Endothelial cell (in vitro differentiated cells): Measurements from ENCODE around the gene CHMP6. TPM values are rescaled to one million over a fixed set of nuclear protein-coding genes. Genes with fewer than 3 reads are reported as not detected.

Source experiments
- DNase-seq: peaks from one replicate; pipeline ENCODE4 v3.0.0; 2021; ENCODE audit warnings: low spot score
- H3K27ac Mint-ChIP-seq: one replicate; pipeline ENCODE4 v1.8.0; 2021; ENCODE audit warnings: mixed read lengths, inconsistent platforms; ENCODE audit not compliant: unreplicated experiment
- H3K27me3 Mint-ChIP-seq: one replicate; pipeline ENCODE4 v1.8.0; 2021; ENCODE audit warnings: mild to moderate bottlenecking, moderate library complexity, mixed read lengths, inconsistent platforms; ENCODE audit not compliant: unreplicated experiment
- H3K36me3 Mint-ChIP-seq: one replicate; pipeline ENCODE4 v1.8.0; 2021; ENCODE audit warnings: mild to moderate bottlenecking, low read depth, mixed read lengths, inconsistent platforms; ENCODE audit not compliant: unreplicated experiment
- H3K4me1 Mint-ChIP-seq: one replicate; pipeline ENCODE4 v1.8.0; 2021; ENCODE audit warnings: mild to moderate bottlenecking, mixed read lengths, inconsistent platforms; ENCODE audit not compliant: unreplicated experiment
- H3K4me3 Mint-ChIP-seq: one replicate; pipeline ENCODE4 v1.8.0; 2021; ENCODE audit warnings: mild to moderate bottlenecking, mixed read lengths, inconsistent platforms; ENCODE audit not compliant: unreplicated experiment
- H3K9me3 Mint-ChIP-seq: one replicate; pipeline ENCODE4 v1.8.0; 2021; ENCODE audit warnings: mixed read lengths, inconsistent platforms; ENCODE audit not compliant: unreplicated experiment
- total RNA-seq: library from RNA; stranded (reverse); fragmentation: NEBNext Ultra II Directional; extraction: Animal tissue kit (Norgen Biotek cat#: 25700); gene quantifications from one replicate; pipeline ENCODE4 v1.2.1, GENCODE V29; 2021; ENCODE audit not compliant: unreplicated experiment
- TF ChIP-seq, protein P1 (sequence below): fragments of 200-600 bp; sonication (generic); IDR thresholded peaks from one replicate; pipeline ENCODE4 v1.5.0; 2021; ENCODE audit warnings: antibody characterized with exemption; ENCODE audit not compliant: unreplicated experiment

CHMP6 gene
- total RNA-seq, 1 donor from 2014 or later, result 34.3 TPM

DNA sequence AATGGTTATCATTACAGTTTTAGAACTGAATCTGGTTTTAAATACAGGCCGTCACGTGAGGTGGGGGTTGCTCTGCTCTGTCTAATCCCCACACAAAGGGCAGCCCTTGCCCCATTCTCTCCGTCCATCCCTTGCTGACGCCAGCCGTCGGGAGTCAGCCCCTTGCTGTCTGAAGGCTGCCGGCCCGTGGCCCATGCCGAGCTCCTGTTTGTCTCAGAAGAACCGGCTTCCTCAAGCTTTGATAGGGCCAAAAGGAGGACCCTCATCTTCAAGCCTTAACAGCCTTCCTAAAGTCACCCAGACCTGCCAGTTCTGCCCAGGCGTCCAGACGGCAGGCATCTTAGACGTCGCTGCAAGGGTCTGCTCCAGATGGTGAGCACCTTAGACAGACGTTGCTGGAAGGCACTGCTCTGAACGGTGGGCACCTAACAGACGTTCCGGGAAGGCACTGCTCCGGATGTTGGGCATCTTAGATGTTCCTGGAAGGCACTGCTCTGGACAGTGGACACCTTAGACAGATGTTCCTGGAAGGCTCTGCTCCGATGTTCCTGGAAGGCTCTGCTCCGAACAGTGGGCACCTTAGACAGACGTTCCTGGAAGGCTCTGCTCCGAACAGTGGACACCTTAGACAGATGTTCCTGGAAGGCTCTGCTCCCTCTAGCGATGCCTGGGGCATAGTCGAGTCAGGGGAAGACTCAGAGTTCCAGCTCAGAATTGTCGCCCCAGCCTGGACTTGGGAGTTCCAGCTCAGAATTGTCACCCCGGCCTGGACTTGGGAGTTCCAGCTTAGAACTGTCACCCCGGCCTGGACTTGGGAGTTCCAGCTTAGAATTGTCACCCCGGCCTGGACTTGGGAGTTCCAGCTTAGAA is 35.1 kb upstream of the CHMP6 start:
- Mint-ChIP-seq H3K9me3 (no peaks in the 10 kb centered on the region), H3K27me3 (peaks cover 5% of the 10 kb centered on the region), H3K4me1 (no peaks in the 10 kb centered on the region), H3K36me3 (peaks cover 12% of the 10 kb centered on the region), H3K27ac (no peak overlapping the region), H3K4me3 (no peak overlapping the region)
- TF ChIP-seq, protein P1, sequence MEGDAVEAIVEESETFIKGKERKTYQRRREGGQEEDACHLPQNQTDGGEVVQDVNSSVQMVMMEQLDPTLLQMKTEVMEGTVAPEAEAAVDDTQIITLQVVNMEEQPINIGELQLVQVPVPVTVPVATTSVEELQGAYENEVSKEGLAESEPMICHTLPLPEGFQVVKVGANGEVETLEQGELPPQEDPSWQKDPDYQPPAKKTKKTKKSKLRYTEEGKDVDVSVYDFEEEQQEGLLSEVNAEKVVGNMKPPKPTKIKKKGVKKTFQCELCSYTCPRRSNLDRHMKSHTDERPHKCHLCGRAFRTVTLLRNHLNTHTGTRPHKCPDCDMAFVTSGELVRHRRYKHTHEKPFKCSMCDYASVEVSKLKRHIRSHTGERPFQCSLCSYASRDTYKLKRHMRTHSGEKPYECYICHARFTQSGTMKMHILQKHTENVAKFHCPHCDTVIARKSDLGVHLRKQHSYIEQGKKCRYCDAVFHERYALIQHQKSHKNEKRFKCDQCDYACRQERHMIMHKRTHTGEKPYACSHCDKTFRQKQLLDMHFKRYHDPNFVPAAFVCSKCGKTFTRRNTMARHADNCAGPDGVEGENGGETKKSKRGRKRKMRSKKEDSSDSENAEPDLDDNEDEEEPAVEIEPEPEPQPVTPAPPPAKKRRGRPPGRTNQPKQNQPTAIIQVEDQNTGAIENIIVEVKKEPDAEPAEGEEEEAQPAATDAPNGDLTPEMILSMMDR, result no peak
- DNase-seq, result no peak

DNA sequence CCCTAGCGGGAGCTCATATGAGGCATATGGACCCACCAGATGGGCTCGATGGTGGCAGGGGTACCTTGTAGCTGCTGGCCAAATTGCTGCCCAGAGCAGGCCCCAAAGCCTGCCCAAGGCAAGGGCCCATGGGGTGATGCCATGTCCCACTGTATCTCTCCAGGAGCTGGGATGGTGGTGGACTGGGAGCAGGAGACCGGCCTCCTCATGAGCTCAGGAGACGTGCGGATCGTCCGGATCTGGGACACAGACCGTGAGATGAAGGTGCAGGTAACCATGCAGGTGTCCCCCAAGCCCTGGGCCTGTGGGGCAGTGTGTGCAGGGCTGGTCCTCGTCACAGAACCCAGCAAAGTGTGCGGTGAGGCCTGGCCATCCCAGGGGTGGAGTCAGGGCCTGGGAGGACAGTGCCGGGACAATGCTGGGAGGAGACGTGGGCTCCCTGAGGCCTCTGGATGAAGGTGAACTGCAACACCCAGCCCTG is 34.1 kb upstream of the CHMP6 start:
- DNase-seq, result no peak
- Mint-ChIP-seq H3K4me3 (no peak overlapping the region), H3K27me3 (peaks cover 5% of the 10 kb centered on the region), H3K9me3 (no peaks in the 10 kb centered on the region), H3K4me1 (no peaks in the 10 kb centered on the region), H3K27ac (no peak overlapping the region), H3K36me3 (peaks cover 12% of the 10 kb centered on the region)
- TF ChIP-seq, protein P1, result no peak

DNA sequence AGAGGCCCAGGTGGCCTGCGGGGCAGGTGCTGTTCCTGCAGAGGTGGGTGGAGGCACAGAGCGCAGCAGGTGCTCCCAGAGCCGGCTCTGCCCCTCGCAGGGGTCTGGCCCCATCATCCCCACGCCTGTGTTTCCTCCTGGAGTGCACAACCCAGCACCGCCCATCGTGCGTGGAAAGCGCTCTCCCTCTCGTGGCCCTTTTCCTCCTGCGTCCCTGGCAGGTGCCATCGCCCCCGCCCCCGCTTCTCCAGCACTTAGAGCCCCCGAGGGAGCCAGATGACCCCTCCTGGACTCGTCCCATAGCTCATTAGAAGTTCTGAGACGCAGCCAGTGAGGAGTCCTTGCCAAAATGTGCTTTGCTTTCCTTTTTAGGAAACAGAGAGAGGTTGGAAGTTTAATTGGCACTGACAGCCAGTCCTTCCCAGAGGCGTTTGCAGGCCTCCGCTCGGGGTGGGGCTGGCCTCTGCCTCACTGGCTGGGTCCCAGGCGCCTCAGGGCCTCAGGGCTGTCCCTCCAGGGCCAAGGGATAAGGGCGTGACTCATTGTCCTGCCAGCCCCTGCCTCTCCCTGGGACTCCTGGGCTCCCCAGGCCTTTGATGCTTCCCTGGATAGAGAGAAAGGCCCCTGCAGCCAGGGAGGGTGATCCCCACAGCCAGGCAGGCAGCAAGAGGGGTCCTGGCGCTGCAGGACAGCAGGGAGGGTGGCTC is 32.2 kb upstream of the CHMP6 start:
- no peak for DNase-seq
- H3K4me3 Mint-ChIP-seq, result no peak overlapping the region
- H3K4me1 Mint-ChIP-seq, result no peaks in the 10 kb centered on the region
- no peaks in the 10 kb centered on the region for H3K9me3 Mint-ChIP-seq
- H3K27ac Mint-ChIP-seq, result no peak overlapping the region
- peaks cover 12% of the 10 kb centered on the region for H3K36me3 Mint-ChIP-seq
- peaks cover 4% of the 10 kb centered on the region for H3K27me3 Mint-ChIP-seq
- TF ChIP-seq, protein P1, result no peak

DNA sequence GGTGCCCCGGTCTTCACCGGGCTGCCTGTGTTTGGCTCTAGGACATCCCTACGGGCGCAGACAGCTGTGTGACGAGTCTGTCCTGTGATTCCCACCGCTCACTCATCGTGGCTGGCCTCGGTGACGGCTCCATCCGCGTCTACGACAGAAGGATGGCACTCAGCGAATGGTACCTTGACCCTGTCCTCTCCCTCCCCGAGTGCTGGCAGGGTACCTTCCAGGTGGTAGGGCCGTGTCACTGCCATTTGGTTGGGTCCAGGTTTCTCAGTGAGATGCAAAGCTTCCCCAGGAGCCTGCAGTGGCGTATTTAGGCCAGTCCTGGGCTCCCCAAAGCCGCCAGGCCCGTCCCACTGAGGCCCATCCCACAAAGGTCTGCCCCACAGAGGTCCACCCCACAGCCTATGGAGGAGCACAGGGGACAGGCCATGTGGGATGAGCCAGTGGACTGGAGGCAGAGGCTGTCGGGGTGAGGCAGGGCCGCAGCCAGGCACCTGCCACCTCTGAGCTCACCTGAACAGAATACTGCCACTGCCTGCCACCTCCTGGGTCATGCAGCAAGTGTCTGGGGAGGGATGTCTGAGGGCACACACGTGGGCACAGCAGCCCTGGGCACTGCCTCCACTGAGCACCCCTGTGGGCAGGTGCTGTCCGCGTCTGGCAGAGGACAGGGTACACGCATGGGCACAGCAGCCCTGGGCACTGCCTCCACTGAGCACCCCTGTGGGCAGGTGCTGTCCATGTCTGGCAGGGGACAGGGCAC is 31.4 kb upstream of the CHMP6 start:
- Mint-ChIP-seq H3K27ac (no peak overlapping the region), H3K4me1 (no peaks in the 10 kb centered on the region), H3K4me3 (no peak overlapping the region), H3K9me3 (no peaks in the 10 kb centered on the region), H3K27me3 (peaks cover 4% of the 10 kb centered on the region), H3K36me3 (peaks cover 8% of the 10 kb centered on the region)
- TF ChIP-seq, protein P1, result no peak
- no peak for DNase-seq
